NCI-H2196 treated with DMSO at 0.1 percent for 48 hours (cell line): ENCODE results near the gene THEMIS.
"Not testable (repeated sequence)": the region's sequence is repeated elsewhere in the genome, so short reads cannot be mapped to it uniquely, and the experiment has no call there.

ENCODE experiments used
- DNase-seq: peaks from one replicate; lab custom pipeline; 2025; ENCODE audit not compliant: unreplicated experiment; lab: John Stamatoyannopoulos, UW

Gene THEMIS

GRCh38 chr6:127807806-127808517 lies 92.9 kb downstream of the THEMIS start:
- no peak for DNase-seq

GRCh38 chr6:127796713-127797112 lies 104.1 kb downstream of the THEMIS start:
- DNase-seq, result no peak

- no peak for DNase-seq
These were observed 106.5 kb downstream of the THEMIS start for GRCh38 chr6:127794405-127794804.

- no peak for DNase-seq
These were observed 107.5 kb downstream of the THEMIS start for GRCh38 chr6:127793396-127793795.

DNA sequence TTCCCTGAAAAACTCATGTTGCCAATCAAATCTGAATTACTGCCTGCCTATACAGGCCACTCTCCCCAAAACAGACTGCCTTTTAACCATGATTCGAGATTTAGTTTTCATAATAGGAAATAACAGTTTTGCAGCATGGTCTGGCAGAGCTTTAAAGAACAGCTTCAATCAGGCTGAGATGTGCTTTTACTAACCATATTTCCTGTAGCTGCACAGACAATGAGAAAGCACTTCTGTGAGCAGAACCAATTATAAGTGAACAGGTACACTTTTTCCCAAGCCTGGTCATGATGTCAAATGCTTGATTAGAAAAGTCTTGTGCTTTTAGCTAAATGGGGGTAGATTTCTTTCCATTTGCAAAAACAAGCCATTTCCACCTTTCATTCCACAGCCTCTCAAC lies 108.2 kb downstream of the THEMIS start:
- no peak for DNase-seq

- DNase-seq, result no peak
These were observed 108.9 kb downstream of the THEMIS start for GRCh38 chr6:127791779-127792528.

GRCh38 chr6:127790571-127790970 lies 110.3 kb downstream of the THEMIS start:
- DNase-seq, result no peak

- no peak for DNase-seq
These were observed 114.7 kb downstream of the THEMIS start for GRCh38 chr6:127786109-127786508.

DNA sequence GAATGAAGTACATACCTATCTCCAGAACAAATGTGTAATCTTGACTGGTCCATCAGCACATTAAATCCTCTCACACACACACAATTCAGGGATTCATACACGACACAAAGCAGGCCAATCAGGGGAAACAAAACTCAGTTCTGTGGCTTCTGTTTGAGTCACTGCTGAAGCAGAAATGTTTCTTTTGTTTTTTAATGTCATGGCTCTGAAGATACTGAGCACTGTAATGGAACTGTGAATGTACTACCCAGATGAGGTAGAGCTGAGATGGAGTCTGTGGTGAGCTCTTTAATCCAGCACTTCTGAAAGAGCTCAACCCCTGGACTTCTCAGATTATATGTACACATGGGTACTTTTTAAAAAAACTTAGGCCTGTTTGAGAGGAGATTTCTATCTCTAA lies 116.4 kb downstream of the THEMIS start:
- DNase-seq, result no peak

GRCh38 chr6:127781636-127782272 lies 119.1 kb downstream of the THEMIS start:
- not testable (repeated sequence) for DNase-seq

DNA sequence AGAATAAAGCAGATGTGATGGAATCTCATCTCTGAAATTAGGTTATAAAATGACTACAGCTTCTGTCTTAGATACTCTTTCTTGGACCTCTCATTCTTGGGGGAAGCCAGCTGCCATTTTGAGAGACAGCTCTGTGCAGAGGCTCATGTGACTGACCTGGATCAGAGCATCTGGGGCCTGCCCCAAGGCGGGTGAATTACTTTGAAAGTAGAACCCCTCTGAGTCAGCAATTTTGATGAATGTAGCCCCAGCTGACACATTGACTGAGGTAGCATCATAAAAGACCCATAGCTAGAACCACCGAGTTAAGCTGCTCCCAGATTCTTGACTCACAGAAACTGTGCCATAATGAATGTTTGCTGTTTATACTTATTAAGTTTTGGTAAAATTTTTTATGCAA lies 124.5 kb downstream of the THEMIS start:
- no peak for DNase-seq

GRCh38 chr6:127775371-127775770 lies 125.5 kb downstream of the THEMIS start:
- no peak for DNase-seq

- no peak for DNase-seq
These were observed 132.1 kb downstream of the THEMIS start for GRCh38 chr6:127768745-127769144.

DNA sequence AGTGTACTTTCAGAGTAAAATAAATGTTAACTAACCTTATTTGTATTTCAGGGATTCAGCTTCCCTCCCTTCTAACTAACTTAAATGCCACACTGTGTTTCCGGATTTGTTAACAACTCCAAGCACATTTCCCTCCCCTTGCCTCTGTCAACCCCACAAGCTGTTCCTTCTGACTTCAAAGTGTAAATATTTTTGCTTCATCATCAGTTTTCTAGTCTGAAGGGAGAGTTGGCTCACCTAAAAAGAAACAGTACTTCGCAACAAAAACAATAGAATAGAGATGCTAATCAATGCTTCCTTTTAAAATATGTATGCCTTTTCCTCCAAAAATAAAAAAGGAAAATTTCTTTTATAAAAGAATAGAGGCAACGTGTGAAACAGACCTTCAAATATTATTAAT lies 132.6 kb downstream of the THEMIS start:
- no peak for DNase-seq

DNA sequence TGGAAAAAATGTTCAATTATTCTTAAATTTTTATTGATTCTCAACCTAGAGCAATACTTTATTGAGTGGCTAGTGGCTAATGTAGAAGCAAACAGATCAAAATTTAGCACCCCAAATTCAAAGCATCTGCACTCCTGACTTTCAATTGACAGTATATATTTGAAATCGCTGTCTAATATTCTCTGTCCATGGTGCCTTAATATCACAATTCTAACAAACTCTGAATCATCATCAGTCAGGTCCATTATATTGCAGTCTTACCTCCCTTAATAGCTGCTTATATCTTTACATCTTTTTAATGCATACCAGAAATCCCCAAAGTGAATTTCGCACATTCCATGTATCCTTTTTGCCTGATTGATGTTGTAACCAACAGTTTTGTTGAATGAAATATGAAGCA lies 134.9 kb downstream of the THEMIS start:
- no peak for DNase-seq

GRCh38 chr6:127762284-127762683 lies 138.6 kb downstream of the THEMIS start:
- DNase-seq, result no peak

DNA sequence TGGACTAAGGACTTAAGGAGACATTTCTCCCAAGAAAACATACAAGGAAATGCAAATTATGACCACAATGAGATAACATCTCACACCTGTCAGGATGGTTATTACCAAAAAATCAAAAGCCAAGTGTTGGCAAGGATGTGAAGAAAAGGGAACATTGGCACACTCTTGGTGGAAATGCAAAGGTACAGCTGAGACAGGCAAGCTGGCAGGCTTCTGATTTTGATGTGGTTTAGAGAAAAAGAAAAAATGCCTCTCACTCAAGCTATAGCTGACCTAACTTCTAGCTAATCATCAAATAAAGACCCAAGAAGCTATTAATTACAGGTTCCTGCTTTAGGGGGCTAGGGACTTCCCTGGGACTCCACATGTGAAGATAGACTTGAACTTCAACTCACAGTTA lies 139.8 kb downstream of the THEMIS start:
- DNase-seq, result no peak

GRCh38 chr6:127749095-127749494 lies 151.8 kb downstream of the THEMIS start:
- DNase-seq, result no peak

DNA sequence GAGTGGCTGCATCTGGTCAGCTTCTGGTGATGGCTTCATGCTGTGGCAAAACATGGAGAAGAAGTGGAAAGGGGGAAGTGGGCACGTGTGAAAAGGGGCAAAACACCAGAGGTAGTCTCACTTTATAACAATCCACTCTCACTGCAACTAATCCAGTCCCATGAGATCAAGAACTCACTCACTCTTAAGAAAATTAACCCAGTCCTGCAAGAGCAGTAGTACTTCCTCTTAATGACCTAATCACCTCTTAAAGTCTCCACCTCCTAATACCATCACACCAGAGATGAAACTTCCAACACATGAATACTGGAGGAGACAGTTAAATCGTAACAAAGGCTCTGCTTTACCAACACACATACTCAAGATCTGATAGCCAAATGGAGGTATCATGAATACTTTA lies 152.6 kb downstream of the THEMIS start:
- DNase-seq, result no peak

DNA sequence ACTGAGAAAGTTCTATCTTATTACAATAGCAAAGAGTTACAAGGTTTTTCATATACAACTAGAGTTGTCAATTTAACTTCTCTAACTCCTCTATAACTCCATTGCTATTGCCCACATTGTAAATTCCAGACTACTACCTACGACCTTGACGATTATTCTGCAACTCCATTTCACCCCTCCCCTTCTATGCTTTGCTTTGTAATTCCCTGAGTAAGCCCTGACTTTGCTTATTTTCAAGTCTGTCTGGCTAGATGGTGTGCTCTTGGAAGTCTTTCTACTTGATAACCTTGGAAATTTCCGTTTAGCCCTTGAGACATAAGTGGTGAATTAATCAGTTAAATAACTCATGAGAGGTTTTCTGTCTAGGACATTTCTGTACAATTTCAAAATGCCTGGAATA lies 162.4 kb downstream of the THEMIS start:
- no peak for DNase-seq

DNA sequence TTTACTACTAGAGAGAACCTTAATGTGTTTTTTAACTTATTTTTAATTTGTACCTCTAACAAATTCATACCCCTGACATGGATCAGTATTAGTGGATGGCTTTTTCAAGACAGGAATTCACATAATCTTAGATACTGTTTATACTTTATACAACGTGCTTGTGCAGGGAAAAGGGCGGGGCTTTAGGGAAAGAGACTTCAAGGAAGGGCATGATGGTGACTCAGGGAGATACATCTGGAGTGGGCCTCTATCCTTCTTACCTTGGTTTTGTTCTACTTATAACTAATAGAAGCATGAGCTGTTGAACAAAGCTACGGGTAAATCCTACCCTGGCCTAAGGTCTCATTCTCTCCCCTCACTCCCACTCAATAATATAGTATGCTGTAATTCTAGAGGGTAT lies 163.1 kb downstream of the THEMIS start:
- no peak for DNase-seq

DNA sequence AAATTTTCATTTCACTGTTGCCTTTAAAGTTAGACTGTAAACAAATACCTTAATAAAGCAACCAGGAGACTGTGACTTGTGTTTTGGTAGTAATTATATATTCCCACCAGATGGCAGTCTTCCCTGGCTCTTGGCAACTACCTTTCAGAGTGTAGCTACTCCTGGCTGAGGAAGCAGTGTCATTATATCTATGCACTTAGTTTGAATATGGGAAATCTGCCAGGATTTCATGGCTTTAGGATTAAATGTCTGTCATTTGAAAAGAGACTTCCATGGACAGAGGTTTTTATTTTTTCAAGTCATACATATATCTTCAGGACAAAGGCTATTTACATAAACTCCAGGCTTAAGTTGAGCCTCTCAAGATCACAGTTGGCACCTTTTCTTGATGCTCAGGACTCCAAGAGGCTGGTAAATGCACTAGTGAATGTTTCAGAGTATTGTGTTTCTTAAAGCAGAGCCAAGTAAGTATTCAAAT lies 163.8 kb downstream of the THEMIS start:
- DNase-seq, result peak; percentile 29
